Urinary bladder (tissue), 4 donors: ENCODE data around the gene PIK3R3. TPM values are rescaled to one million over a fixed set of nuclear protein-coding genes. Genes with fewer than 3 reads are reported as not detected.
A peak's percentile ranks its signal among the peaks of the same experiment; 100 is the strongest.

Source experiments
- DNase-seq: peaks from one replicate; pipeline ENCODE4 v3.0.0-alpha.2; 2015; ENCODE audit errors: extremely low spot score
- H3K27ac ChIP-seq: one replicate; pipeline ENCODE4 v1.5.1; 2013; ENCODE audit warnings: low read depth, mild to moderate bottlenecking, moderate library complexity
- H3K36me3 ChIP-seq: one replicate; pipeline ENCODE4 v1.6.1; 2013; ENCODE audit warnings: mild to moderate bottlenecking, moderate library complexity; ENCODE audit not compliant: insufficient read depth
- H3K4me1 ChIP-seq: one replicate; pipeline ENCODE4 v1.6.1; 2013; ENCODE audit warnings: mild to moderate bottlenecking, moderate library complexity; ENCODE audit not compliant: insufficient read depth
- H3K4me3 ChIP-seq: one replicate; pipeline ENCODE4 v1.5.1; 2013; ENCODE audit warnings: low read depth, low read length
- WGBS: extraction: QIAGEN DNeasy Blood & Tissue Kit; methylation state at CpG from one replicate; pipeline ENCODE4 v1.1.7; 2013; 5-methylcytosine and 5-hydroxymethylcytosine counted together
- polyA plus RNA-seq: library from polyadenylated mRNA; stranded (reverse); fragments of 200-250 nt; gene quantifications from one replicate; pipeline ENCODE4 v1.2.3, GENCODE V29; 2013
- total RNA-seq: library from RNA; depleted of rRNA; stranded (reverse); fragments of >200 nt; gene quantifications from one replicate; pipeline ENCODE4 v1.2.3, GENCODE V29; 2014
- donor health status: healthy with polysubstance abuse.
- donor health status: healthy.

Gene PIK3R3
- total and polyA plus RNA-seq, 2 donors = 16.2 to 24.7 TPM

GRCh38 chr1:46083579-46083978, 48.9 kb downstream of the PIK3R3 start:
- Histone ChIP-seq H3K4me3 (no peak overlapping the region), H3K4me1 (no peaks in the 10 kb centered on the region), H3K27ac (no peak overlapping the region), H3K36me3 (no peaks in the 10 kb centered on the region)
- no peak for DNase-seq

GRCh38 chr1:46081619-46082018, 50.8 kb downstream of the PIK3R3 start:
- Histone ChIP-seq H3K4me3 (no peak overlapping the region), H3K4me1 (no peaks in the 10 kb centered on the region), H3K27ac (no peak overlapping the region), H3K36me3 (no peaks in the 10 kb centered on the region)
- 82% methylated on average over 1 of the region's 1 CpG for WGBS
- DNase-seq = no peak

- no peaks in the 10 kb centered on the region for H3K4me1 ChIP-seq
- 68% methylated on average over 7 of the region's 7 CpGs for WGBS
- H3K36me3 ChIP-seq = no peaks in the 10 kb centered on the region
- DNase-seq = no peak
- no peak overlapping the region for H3K27ac ChIP-seq
- H3K4me3 ChIP-seq = no peak overlapping the region
Measured at GRCh38 chr1:46081206-46081605, 51.2 kb downstream of the PIK3R3 start.

GRCh38 chr1:46080257-46080656, 52.2 kb downstream of the PIK3R3 start:
- DNase-seq = no peak
- Histone ChIP-seq H3K4me3 (no peak overlapping the region), H3K27ac (no peak overlapping the region), H3K4me1 (no peaks in the 10 kb centered on the region), H3K36me3 (no peaks in the 10 kb centered on the region)
- 77% methylated on average over 3 of the region's 3 CpGs for WGBS

GRCh38 chr1:46077644-46078043, 54.8 kb downstream of the PIK3R3 start:
- WGBS = 88% methylated on average over 4 of the region's 4 CpGs

GRCh38 chr1:46076343-46076742, 56.1 kb downstream of the PIK3R3 start:
- Histone ChIP-seq H3K27ac (no peak overlapping the region), H3K36me3 (no peaks in the 10 kb centered on the region), H3K4me3 (no peak overlapping the region), H3K4me1 (no peaks in the 10 kb centered on the region)
- no peak for DNase-seq
- WGBS = 88% methylated on average over 2 of the region's 2 CpGs

More at GRCh38 chr1:46077644-46078043, 54.8 kb downstream of the PIK3R3 start:
- Histone ChIP-seq H3K36me3 (no peaks in the 10 kb centered on the region), H3K4me1 (no peaks in the 10 kb centered on the region), H3K27ac (no peak overlapping the region), H3K4me3 (no peak overlapping the region)
- DNase-seq = peak; percentile 14

GRCh38 chr1:46072975-46073374, 59.5 kb downstream of the PIK3R3 start:
- Histone ChIP-seq H3K36me3 (no peaks in the 10 kb centered on the region), H3K27ac (no peak overlapping the region), H3K4me3 (no peak overlapping the region), H3K4me1 (no peaks in the 10 kb centered on the region)
- no peak for DNase-seq
- WGBS = 98% methylated on average over 1 of the region's 1 CpG

GRCh38 chr1:46070164-46070814, 62.1 kb downstream of the PIK3R3 start:
- H3K4me1 ChIP-seq = no peaks in the 10 kb centered on the region
- no peak overlapping the region for H3K4me3 ChIP-seq
- 87% methylated on average over 6 of the region's 6 CpGs for WGBS
- DNase-seq = no peak
- no peak overlapping the region for H3K27ac ChIP-seq
- no peaks in the 10 kb centered on the region for H3K36me3 ChIP-seq

GRCh38 chr1:46068525-46068924, 63.9 kb downstream of the PIK3R3 start:
- no peak overlapping the region for H3K27ac ChIP-seq
- no peak for DNase-seq
- WGBS = 89% methylated on average over 3 of the region's 3 CpGs
- H3K36me3 ChIP-seq = no peaks in the 10 kb centered on the region
- no peak overlapping the region for H3K4me3 ChIP-seq
- H3K4me1 ChIP-seq = no peaks in the 10 kb centered on the region

- no peak for DNase-seq
- WGBS = 90% methylated on average over 1 of the region's 1 CpG
- H3K27ac ChIP-seq = no peak overlapping the region
- no peaks in the 10 kb centered on the region for H3K36me3 ChIP-seq
- H3K4me1 ChIP-seq = no peaks in the 10 kb centered on the region
- H3K4me3 ChIP-seq = no peak overlapping the region
Measured at GRCh38 chr1:46067652-46068051, 64.8 kb downstream of the PIK3R3 start.

GRCh38 chr1:46065405-46065804, 67.0 kb downstream of the PIK3R3 start:
- no peak for DNase-seq
- no peaks in the 10 kb centered on the region for H3K4me1 ChIP-seq
- H3K27ac ChIP-seq = no peak overlapping the region
- no peak overlapping the region for H3K4me3 ChIP-seq
- H3K36me3 ChIP-seq = no peaks in the 10 kb centered on the region

- DNase-seq = no peak
- H3K4me1 ChIP-seq = no peaks in the 10 kb centered on the region
- H3K36me3 ChIP-seq = no peaks in the 10 kb centered on the region
- H3K4me3 ChIP-seq = no peak overlapping the region
- no peak overlapping the region for H3K27ac ChIP-seq
- 96% methylated on average over 1 of the region's 1 CpG for WGBS
Measured at GRCh38 chr1:46064708-46065107, 67.7 kb downstream of the PIK3R3 start.

GRCh38 chr1:46062651-46063319, 69.6 kb downstream of the PIK3R3 start:
- Histone ChIP-seq H3K36me3 (no peaks in the 10 kb centered on the region), H3K4me1 (no peaks in the 10 kb centered on the region), H3K4me3 (no peak overlapping the region), H3K27ac (no peak overlapping the region)
- WGBS = 90% methylated on average over 4 of the region's 4 CpGs
- DNase-seq = no peak

- H3K27ac ChIP-seq = no peak overlapping the region
- no peak for DNase-seq
- peaks cover 1% of the 10 kb centered on the region for H3K36me3 ChIP-seq
- H3K4me1 ChIP-seq = no peaks in the 10 kb centered on the region
- no peak overlapping the region for H3K4me3 ChIP-seq
- 64% methylated on average over 3 of the region's 3 CpGs for WGBS
Measured at GRCh38 chr1:46061146-46061545, 71.3 kb downstream of the PIK3R3 start.
